Aortic smooth muscle cell (primary cell): ENCODE measurements around the gene GAD2. TPM values are rescaled to one million over a fixed set of nuclear protein-coding genes. Genes with fewer than 3 reads are reported as not detected.

Source experiments
- total RNA-seq: library from RNA; depleted of rRNA; stranded (reverse); fragments of >200 nt; gene quantifications from 2 replicates; pipeline ENCODE4 v1.2.3, GENCODE V29; 2014

Gene GAD2
- total RNA-seq, result not detected in 2 replicates

DNA sequence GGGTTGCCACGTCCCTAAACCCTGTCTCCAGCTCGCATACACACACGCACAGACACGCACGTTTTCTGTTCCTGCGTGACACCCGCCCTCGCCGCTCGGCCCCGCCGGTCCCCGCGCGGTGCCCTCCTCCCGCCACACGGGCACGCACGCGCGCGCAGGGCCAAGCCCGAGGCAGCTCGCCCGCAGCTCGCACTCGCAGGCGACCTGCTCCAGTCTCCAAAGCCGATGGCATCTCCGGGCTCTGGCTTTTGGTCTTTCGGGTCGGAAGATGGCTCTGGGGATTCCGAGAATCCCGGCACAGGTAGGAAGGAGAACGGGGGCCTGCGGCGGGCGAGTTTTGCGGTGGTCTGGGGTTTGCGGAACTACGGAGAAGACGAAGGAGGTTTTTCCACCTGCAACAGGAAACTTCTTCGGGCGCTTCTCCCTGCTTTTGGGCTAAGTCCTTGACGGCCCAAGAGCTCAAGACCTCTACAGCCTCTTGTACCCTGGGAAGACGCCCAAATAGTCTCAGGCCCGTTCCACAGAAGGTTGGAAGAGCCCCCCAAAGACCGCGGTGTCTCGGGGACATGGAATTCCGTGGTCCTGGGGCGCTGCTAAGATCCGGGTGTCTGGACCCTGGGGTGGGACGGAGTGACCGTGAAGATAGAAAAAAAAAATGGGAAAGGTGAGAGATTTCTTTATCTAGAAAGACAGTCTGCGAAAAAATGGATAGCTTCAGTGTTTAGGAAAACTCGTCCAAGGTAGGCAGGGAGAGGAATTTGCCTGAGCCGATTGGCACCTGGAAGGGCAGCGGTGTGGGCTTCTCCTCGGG, at the start of gene GAD2:
GAD2 (plus strand) TSS at position 190 of the 811 bp plus-strand sequence; CDS start at position 226, 36 bp downstream.

Other genes with a start within 250 kb of the GAD2 start
- gene APBB1IP, start 221.6 kb downstream of the GAD2 start, total RNA-seq, result not detected in 2 replicates